Smooth muscle cell (in vitro differentiated cells): ENCODE measurements around the gene LRRK1. TPM values are rescaled to one million over a fixed set of nuclear protein-coding genes. Genes with fewer than 3 reads are reported as not detected.

Experiments used
- DNase-seq: peaks from one replicate; lab custom pipeline; 2025; ENCODE audit not compliant: unreplicated experiment; lab: John Stamatoyannopoulos, UW
- H2AFZ ChIP-seq: fragments of 200-600 bp; sonication (generic); 2 replicates; pipeline ENCODE4 v1.6.0; 2016; ENCODE audit warnings: antibody characterized with exemption, low read depth, mild to moderate bottlenecking
- H3F3A ChIP-seq: fragments of 200-600 bp; sonication (generic); 2 replicates; pipeline ENCODE4 v1.6.0; 2017; ENCODE audit warnings: antibody characterized with exemption, low read depth
- H3K27ac ChIP-seq: fragments of 200-600 bp; sonication (generic); 2 replicates; pipeline ENCODE4 v1.5.1; 2016; ENCODE audit warnings: low read depth, mild to moderate bottlenecking
- H3K27me3 ChIP-seq: fragments of 200-600 bp; sonication (generic); 2 replicates; pipeline ENCODE4 v1.6.1; 2016; ENCODE audit warnings: low read depth, mild to moderate bottlenecking
- H3K36me3 ChIP-seq: fragments of 200-600 bp; sonication (generic); 2 replicates; pipeline ENCODE4 v1.5.1; 2016; ENCODE audit warnings: low read depth
- H3K4me1 ChIP-seq: fragments of 200-600 bp; sonication (generic); 2 replicates; pipeline ENCODE4 v1.5.1; 2016; ENCODE audit warnings: low read depth
- H3K4me2 ChIP-seq: fragments of 200-600 bp; sonication (generic); 2 replicates; pipeline ENCODE4 v1.6.0; 2016; ENCODE audit warnings: mild to moderate bottlenecking
- H3K4me3 ChIP-seq: fragments of 200-600 bp; sonication (generic); 2 replicates; pipeline ENCODE4 v1.5.1; 2016; ENCODE audit warnings: mild to moderate bottlenecking
- H3K79me2 ChIP-seq: fragments of 200-600 bp; sonication (generic); 2 replicates; pipeline ENCODE4 v1.6.0; 2016; ENCODE audit warnings: low read depth, mild to moderate bottlenecking
- H3K9ac ChIP-seq: fragments of 200-600 bp; sonication (generic); 2 replicates; pipeline ENCODE4 v1.6.0; 2016; ENCODE audit warnings: low read depth
- H3K9me3 ChIP-seq: fragments of 200-600 bp; sonication (generic); replicated peaks from 2 replicates; pipeline ENCODE4 v1.5.1; 2016; ENCODE audit warnings: low read depth
- H4K20me1 ChIP-seq: fragments of 200-600 bp; sonication (generic); 2 replicates; pipeline ENCODE4 v1.6.0; 2016; ENCODE audit warnings: low read depth
- CTCF ChIP-seq: fragments of 200-600 bp; sonication (generic); IDR thresholded peaks from 2 replicates; pipeline ENCODE4 v1.5.1; 2017; ENCODE audit warnings: borderline replicate concordance, mild to moderate bottlenecking, antibody characterized with exemption; ENCODE audit not compliant: insufficient read depth, poor library complexity, severe bottlenecking
- WGBS: methylation state at CpG from one replicate; pipeline ENCODE4 v1.1.7; 2016; ENCODE audit warnings: low lambda C conversion rate; 5-methylcytosine and 5-hydroxymethylcytosine counted together
- polyA plus RNA-seq: library from polyadenylated mRNA; unstranded; fragments of >200 nt; fragmentation: Nextera tagmentation; extraction: Ambion mirVana; gene quantifications from 2 replicates; pipeline ENCODE4 v1.2.1, GENCODE V29; 2016
- total RNA-seq: library from RNA; depleted of rRNA; stranded (reverse); fragments of >200 nt; gene quantifications from 2 replicates; pipeline ENCODE4 v1.2.3, GENCODE V29; 2014

Gene LRRK1
- total and polyA plus RNA-seq, 2 experiments from 2014 or later: 1.1 to 1.6 TPM

GRCh38 chr15:101066501-101067408, 147.6 kb downstream of the LRRK1 start:
- DNase-seq: no peak
- Histone ChIP-seq H3K4me1 (peaks cover 48% of the 10 kb centered on the region), H4K20me1 (no peaks in the 10 kb centered on the region), H3K27ac (no peak overlapping the region), H3K36me3 (no peaks in the 10 kb centered on the region), H3K9ac (no peak overlapping the region), H3K27me3 (no peaks in the 10 kb centered on the region), H3F3A (peaks cover 14% of the 10 kb centered on the region), H3K9me3 (no peaks in the 10 kb centered on the region), H3K79me2 (no peaks in the 10 kb centered on the region), H3K4me3 (no peak overlapping the region), H2AFZ (no peak overlapping the region), H3K4me2 (no peak overlapping the region)
- TF ChIP-seq CTCF: no peak
- WGBS: 93% methylated on average over 26 of the region's 26 CpGs

DNA sequence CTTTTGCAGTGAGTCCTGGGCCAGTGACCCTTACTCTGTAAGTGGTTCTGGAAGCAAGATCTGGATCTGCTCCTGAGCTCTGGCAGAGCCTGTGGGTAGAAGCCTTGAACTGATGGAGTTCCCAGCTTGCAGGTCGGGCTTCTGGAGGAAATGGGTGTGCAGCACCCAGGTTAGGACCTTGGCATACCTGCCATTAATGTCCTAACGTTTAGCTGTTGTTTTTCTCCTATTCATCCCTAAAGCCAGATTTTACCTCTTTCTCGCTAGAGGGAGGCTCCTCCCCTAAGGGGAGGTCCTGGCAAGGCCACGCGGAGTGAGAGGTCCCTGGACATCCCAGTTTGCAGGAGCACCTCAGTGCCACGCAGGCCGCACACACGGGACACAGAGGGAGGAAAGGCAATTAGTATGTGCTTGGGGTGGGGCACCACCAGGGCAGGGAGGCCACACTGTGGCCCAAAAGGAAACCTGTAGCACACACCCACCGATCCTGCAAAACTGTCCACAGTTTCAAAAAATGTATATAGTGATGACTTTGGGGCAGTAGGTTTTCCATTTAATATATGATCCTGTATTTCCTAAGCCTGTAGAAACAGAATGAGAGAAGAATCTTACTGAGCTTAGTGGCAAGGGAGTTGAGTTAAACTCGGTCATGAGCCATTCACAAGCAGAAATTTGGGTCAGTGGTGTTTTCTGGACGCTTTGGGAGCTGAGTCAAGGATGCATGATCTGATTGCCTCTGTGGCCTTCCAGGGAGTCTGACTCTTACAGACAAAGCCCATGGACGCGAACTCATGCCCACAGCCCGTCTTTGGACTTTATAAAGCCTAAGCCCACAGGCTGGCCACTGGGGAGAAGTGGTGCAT, 148.7 kb downstream of the LRRK1 start:
- TF ChIP-seq CTCF: no peak
- no peaks in the 10 kb centered on the region for H3K9me3 ChIP-seq
- no peaks in the 10 kb centered on the region for H3K79me2 ChIP-seq
- no peaks in the 10 kb centered on the region for H4K20me1 ChIP-seq
- H3K27me3 ChIP-seq: no peaks in the 10 kb centered on the region
- no peak overlapping the region for H3K9ac ChIP-seq
- no peaks in the 10 kb centered on the region for H3K36me3 ChIP-seq
- WGBS: 62% methylated on average over 14 of the region's 14 CpGs
- peak overlapping the region; percentile 94 for H3K27ac ChIP-seq
- peak overlapping the region; percentile 76 for H3K4me2 ChIP-seq
- no peak overlapping the region for H2AFZ ChIP-seq
- no peak for DNase-seq
- H3K4me3 ChIP-seq: no peak overlapping the region
- H3K4me1 ChIP-seq: peaks cover 44% of the 10 kb centered on the region
- H3F3A ChIP-seq: peaks cover 14% of the 10 kb centered on the region

GRCh38 chr15:101068523-101068960, 149.4 kb downstream of the LRRK1 start:
- Histone ChIP-seq H3F3A (peaks cover 14% of the 10 kb centered on the region), H3K4me2 (peak overlapping the region; percentile 76), H3K27ac (peak overlapping the region; percentile 94), H3K36me3 (no peaks in the 10 kb centered on the region), H4K20me1 (no peaks in the 10 kb centered on the region), H3K79me2 (no peaks in the 10 kb centered on the region), H3K9me3 (no peaks in the 10 kb centered on the region), H2AFZ (peak overlapping the region; percentile 55), H3K27me3 (no peaks in the 10 kb centered on the region), H3K4me1 (peaks cover 38% of the 10 kb centered on the region), H3K9ac (no peak overlapping the region), H3K4me3 (no peak overlapping the region)
- no peak for TF ChIP-seq CTCF
- no peak for DNase-seq
- 26% methylated on average over 11 of the region's 11 CpGs for WGBS
